ENCODE data around the gene HYAL3. TPM values are rescaled to one million over a fixed set of nuclear protein-coding genes. Genes with fewer than 3 reads are reported as not detected.

The HYAL3 gene
- total and polyA plus RNA-seq, 10 of the 15 experiments (the other 5 are each of a cell fraction or from before 2014, with no cell fraction given), result 0.37 to 4.2 (median 2.8) TPM

DNA sequence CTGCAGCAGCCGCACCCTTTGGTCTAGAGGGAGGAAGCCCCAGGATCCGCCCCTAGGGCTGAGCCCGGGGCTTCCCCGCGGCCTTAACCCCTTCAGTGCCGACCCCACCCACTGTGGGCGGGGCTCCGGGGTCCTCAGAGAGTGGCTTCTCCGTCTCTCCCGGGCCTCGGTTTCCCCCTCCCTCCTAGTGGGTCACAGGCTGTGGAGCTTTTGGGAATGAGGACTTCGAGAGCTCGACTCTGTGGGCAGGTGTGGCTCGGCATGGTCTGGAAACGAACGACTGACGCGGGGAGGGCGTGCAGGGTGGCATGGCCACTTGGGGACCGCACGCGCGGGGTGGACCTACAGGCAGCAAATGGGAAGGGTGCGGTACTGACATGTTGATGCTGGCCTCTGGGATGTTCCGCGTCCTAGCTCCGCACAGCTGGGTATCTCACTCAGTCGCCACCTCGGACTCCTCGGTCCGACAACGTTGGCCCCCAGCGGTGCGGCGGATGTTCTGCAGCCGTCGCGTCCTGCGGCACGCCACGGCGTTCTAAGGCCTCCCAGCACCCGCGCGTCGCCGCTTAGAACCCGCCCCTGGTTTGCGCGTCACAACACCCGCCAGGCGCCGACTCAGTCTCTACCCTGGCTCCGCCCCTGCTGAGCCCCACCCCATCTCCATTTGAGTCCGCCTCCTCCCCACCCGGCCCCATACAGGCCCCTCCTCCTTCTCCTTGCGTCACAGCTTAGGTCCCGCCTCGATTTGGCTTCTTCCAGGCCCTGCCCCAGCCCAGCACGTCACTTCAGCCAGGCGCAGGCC lies at the start of gene HYAL3, which contains the start of gene NAA80 (continued):
- TF ChIP-seq RCOR1 (conservative IDR thresholded peaks at IDR 0.05; ENCODE audit: low read depth, low read length) (no peak), CEBPB (IDR thresholded peaks at IDR 0.05; ENCODE audit: borderline replicate concordance in 1 of 2, low read depth in 2 of 2, low read length in 2 of 2) (no peak)
- TF ChIP-seq, protein P1, sequence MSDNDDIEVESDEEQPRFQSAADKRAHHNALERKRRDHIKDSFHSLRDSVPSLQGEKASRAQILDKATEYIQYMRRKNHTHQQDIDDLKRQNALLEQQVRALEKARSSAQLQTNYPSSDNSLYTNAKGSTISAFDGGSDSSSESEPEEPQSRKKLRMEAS (IDR thresholded peaks at IDR 0.05; ENCODE audit: low read depth, low read length), result peak; percentile 82

DNA sequence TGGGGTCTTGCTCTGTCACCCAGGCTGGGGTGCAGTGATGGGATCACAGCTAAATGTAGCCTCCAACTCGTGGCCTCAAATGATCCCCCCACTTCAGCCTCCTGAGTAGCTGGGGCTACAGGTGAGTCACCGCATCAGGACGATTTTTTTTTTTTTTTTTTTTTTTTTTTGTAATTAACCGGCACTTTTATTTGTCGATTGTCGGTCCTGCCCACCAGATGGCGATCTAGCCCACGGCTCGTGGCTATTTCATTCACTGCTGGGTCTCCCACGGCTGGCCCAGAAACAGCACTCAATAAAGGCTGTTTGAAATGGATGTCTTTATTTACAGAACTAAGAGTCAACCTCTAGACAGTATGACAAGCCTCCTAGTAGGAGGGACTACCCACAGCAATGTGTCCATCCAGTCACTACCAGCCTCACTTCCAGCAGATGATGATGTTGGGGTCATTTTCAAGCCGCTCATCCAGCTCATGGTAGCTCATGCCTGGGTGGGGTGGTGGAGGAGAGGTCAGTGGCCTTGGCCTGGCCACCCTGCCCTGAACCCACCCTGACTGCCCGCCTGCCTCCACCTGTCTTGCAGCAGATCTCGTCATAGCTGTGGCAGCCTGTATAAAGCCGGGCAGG lies 48.1 kb upstream of the HYAL3 start:
- peaks cover 26% of the 10 kb centered on the region for H3K4me1 ChIP-seq (ENCODE audit: control insufficient read depth, insufficient read depth, low read length)
- H4K20me1 ChIP-seq (ENCODE audit: control insufficient read depth, insufficient read depth), result no peaks in the 10 kb centered on the region
- FAIRE-seq (no peak), DNase-seq (ENCODE audit: low read depth, low spot score) (no peak), ATAC-seq (peak; percentile 3; the same call in 2 of the 3 replicates)
- H3K4me3 ChIP-seq, result no peak overlapping the region
- no peak overlapping the region for H3K9ac ChIP-seq (ENCODE audit: control insufficient read depth, insufficient read depth, low read length)
- CTCF ChIA-PET, result interaction anchor here (1.0 to 5.4 kb wide), 10 partner anchors 9 to 266 kb away, joined by 3 to 65 read pairs (median 4); partner anchors contain the start of gene RASSF1
- RAD21 ChIA-PET (ENCODE audit: unreplicated experiment), result interaction anchor here (0.7 to 2.4 kb wide), 4 partner anchors 19 to 194 kb away, joined by 3 to 13 read pairs (median 3); partner anchors contain the start of gene TUSC2
- peaks cover 0 to 5% of the 10 kb centered on the region in 2 experiments; a peak in 1 of 4 replicates for H3K36me3 ChIP-seq (ENCODE audit: control insufficient read depth in 2 of 2, insufficient read depth in 2 of 2, low read length in 1 of 2)
- intact Hi-C loops (cut with micrococcal nuclease; ENCODE audit: unreplicated experiment) (loop anchor here (2.0 kb wide), 2 partner anchors 196 to 268 kb away; no protein-coding TSS in a partner anchor), in situ Hi-C loops (cut with MboI) (loop anchor here (5.0 kb wide), 1 partner anchor 200 kb away; no protein-coding TSS in a partner anchor)
- POLR2A ChIA-PET, result interaction anchor here (1.0 to 4.3 kb wide), 2 partner anchors 8 to 10 kb away, joined by 5 to 84 read pairs; partner anchors contain the start of gene RASSF1
- H2AFZ ChIP-seq (ENCODE audit: control insufficient read depth, low read depth, low read length), result no peak overlapping the region
- H3K9me3 ChIP-seq (replicated peaks; ENCODE audit: control insufficient read depth, insufficient read depth, low read length), result no peaks in the 10 kb centered on the region
- H3K79me2 ChIP-seq (ENCODE audit: control insufficient read depth, insufficient read depth, low read length), result peaks cover 20% of the 10 kb centered on the region
- WGBS (ENCODE audit: insufficient coverage, insufficient replicate concordance, low lambda C conversion rate, missing lambda C conversion rate), result 32% methylated on average over 10 of the region's 14 CpGs
- no peaks in the 10 kb centered on the region for H3K27me3 ChIP-seq (replicated peaks in 1 of 2; ENCODE audit: control insufficient read depth in 2 of 2, insufficient read depth in 2 of 2, low read length in 1 of 2)
- no peak overlapping the region for H3K27ac ChIP-seq (ENCODE audit: control insufficient read depth, insufficient read depth)
- H3K4me2 ChIP-seq (ENCODE audit: control insufficient read depth, insufficient read depth), result no peak overlapping the region
- no TSS peak for BruUV-seq (replicated peaks)
- SMC1A ChIA-PET (ENCODE audit: uncharacterized antibody, unreplicated experiment), result interaction anchor here (1.4 to 3.0 kb wide), 4 partner anchors 10 to 197 kb away, joined by 3 to 16 read pairs (median 6); no protein-coding TSS in a partner anchor
- TF ChIP-seq CTCF (IDR thresholded peaks at IDR 0.05 in 2 of 3, conservative IDR thresholded peaks at IDR 0.05 in 1 of 3; ENCODE audit: control insufficient read depth in 2 of 3, extremely low read depth in 1 of 3, insufficient read depth in 1 of 3, low read depth in 3 of 3, low read length in 3 of 3), result peak; percentile 57 to 69 (median 61)
- peak; percentile 98 for TF ChIP-seq ZNF384 (IDR thresholded peaks at IDR 0.05; ENCODE audit: borderline replicate concordance, low read depth, low read length)
- TF ChIP-seq POLR2AphosphoS2 (IDR thresholded peaks at IDR 0.05; ENCODE audit: low read depth, low read length), result no peak
- TF ChIP-seq, protein P2, sequence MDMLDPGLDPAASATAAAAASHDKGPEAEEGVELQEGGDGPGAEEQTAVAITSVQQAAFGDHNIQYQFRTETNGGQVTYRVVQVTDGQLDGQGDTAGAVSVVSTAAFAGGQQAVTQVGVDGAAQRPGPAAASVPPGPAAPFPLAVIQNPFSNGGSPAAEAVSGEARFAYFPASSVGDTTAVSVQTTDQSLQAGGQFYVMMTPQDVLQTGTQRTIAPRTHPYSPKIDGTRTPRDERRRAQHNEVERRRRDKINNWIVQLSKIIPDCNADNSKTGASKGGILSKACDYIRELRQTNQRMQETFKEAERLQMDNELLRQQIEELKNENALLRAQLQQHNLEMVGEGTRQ (IDR thresholded peaks at IDR 0.05; ENCODE audit: borderline replicate concordance, low read depth, low read length), result no peak
- no peak for TF ChIP-seq ESRRA (IDR thresholded peaks at IDR 0.05; ENCODE audit: low read length)
- TF ChIP-seq SUPT20H (IDR thresholded peaks at IDR 0.05; ENCODE audit: borderline replicate concordance, control insufficient read depth, low read depth, low read length), result no peak
- no peak for TF ChIP-seq CEBPB (IDR thresholded peaks at IDR 0.05; ENCODE audit: borderline replicate concordance in 1 of 2, low read depth in 2 of 2, low read length in 2 of 2)
- no peak for TF ChIP-seq SRF (IDR thresholded peaks at IDR 0.05; ENCODE audit: low read depth in 2 of 2, low read length in 2 of 2)
- TF ChIP-seq RUNX3 (IDR thresholded peaks at IDR 0.05; ENCODE audit: low read length), result 0 out of 2 replicates have a peak, but pooled peaks have one; percentile 14
- TF ChIP-seq ZNF622 (IDR thresholded peaks at IDR 0.05), result no peak
- TF ChIP-seq KAT2A (conservative IDR thresholded peaks at IDR 0.05; ENCODE audit: control insufficient read depth, low read depth, low read length), result no peak
- peak; percentile 44; the same call in 1 of the 2 replicates for TF ChIP-seq SMC3 (IDR thresholded peaks at IDR 0.05; ENCODE audit: borderline replicate concordance, low read length)

Measured in GM12878 (cell line).